ENCODE data around the gene UBR3.

Gene UBR3

DNA sequence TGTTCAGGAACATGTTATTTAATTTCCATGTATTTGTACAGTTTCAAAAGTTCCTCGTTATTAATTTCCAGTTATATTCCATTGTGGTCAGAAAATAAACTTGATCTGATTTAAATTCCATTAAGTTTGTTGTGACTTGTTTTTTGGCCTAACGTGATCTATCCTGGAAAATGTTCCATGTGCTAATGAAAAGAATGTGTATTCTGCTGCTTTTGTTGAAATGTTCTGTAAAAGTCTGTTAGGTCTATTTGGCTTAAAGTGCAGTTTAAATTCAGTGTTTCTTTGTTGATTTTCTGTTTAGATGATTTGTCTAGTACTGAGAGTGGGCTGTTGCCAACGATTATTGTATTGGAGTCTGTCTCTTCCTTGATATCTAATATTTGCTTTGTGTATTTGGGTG, 148.0 kb downstream of the UBR3 start:
- no peak overlapping the region for H3K4me3 ChIP-seq (ENCODE audit: low read depth, low read length)
- DNase-seq (ENCODE audit: low read depth): no peak
- TF ChIP-seq CTCF (IDR thresholded peaks at IDR 0.05; ENCODE audit: insufficient read depth, low read depth, low read length, missing control alignments): no peak

- no peak for DNase-seq (ENCODE audit: low read depth)
- TF ChIP-seq CTCF (IDR thresholded peaks at IDR 0.05; ENCODE audit: insufficient read depth, low read depth, low read length, missing control alignments): no peak
- H3K4me3 ChIP-seq (ENCODE audit: low read depth, low read length): no peak overlapping the region
Observed at GRCh38 chr2:169976335-169976851, 149.1 kb downstream of the UBR3 start.

DNA sequence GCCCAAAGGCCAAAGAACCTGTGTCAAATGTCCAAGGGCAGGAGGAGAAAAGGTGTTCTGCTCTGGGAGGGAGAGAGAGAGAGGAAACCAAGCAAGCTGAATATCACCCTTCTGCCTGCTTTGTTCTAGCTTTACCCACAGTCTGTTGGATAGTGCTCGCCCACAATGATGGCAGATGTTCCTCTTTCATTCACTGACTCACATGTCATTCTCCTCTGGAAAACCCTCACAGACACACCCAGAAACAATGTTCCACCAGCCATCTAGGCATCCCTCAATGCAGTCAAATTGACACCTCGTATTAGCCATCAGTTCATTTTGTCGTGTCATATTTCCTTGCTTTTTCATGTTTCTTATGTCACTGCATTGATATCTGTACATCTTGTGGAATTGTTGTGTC, 150.3 kb downstream of the UBR3 start:
- no peak for DNase-seq (ENCODE audit: low read depth)
- no peak for TF ChIP-seq CTCF (IDR thresholded peaks at IDR 0.05; ENCODE audit: insufficient read depth, low read depth, low read length, missing control alignments)
- no peak overlapping the region for H3K4me3 ChIP-seq (ENCODE audit: low read depth, low read length)

- no peak for TF ChIP-seq CTCF (IDR thresholded peaks at IDR 0.05; ENCODE audit: insufficient read depth, low read depth, low read length, missing control alignments)
- DNase-seq (ENCODE audit: low read depth): no peak
- H3K4me3 ChIP-seq (ENCODE audit: low read depth, low read length): no peak overlapping the region
Observed at GRCh38 chr2:169978402-169979017, 151.3 kb downstream of the UBR3 start.

DNA sequence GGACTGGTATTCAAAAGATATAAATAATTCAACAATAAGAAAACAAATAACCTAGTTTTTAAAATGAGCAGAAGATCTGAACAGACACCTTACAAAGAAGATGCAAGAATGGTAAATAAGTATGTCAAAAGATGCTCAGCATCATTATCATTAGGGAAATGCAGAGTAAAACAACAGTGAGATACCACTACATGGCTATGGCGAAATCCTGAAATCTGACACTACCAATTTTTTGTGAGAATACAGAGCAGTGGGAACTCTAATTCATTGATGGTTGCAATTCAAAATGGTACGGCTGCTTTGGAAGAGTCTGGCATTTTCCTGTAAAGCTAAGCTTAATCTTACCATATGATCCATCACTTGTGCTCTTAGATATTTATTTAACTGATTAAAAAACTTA, 151.8 kb downstream of the UBR3 start:
- H3K4me3 ChIP-seq (ENCODE audit: low read depth, low read length): no peak overlapping the region
- TF ChIP-seq CTCF (IDR thresholded peaks at IDR 0.05; ENCODE audit: insufficient read depth, low read depth, low read length, missing control alignments): no peak
- DNase-seq (ENCODE audit: low read depth): no peak

DNA sequence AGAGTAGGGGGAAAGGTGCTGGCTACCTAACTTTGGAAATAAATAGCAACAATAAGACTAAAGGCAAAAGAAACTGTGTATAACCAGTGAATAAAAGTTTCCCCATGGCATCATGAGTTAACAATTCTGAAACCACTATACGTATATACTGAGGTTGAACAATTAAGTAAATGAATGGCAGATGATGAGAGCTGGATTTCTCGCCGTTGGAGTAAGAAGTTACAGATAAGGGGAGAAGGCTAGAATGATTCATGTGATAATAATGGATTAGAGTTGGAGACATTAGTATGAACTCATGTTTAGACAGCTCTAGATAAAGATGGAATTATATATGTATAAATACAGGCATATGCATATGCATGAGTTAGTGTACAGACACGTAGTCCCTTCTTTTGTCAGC, 152.7 kb downstream of the UBR3 start:
- H3K4me3 ChIP-seq (ENCODE audit: low read depth, low read length): no peak overlapping the region
- no peak for TF ChIP-seq CTCF (IDR thresholded peaks at IDR 0.05; ENCODE audit: insufficient read depth, low read depth, low read length, missing control alignments)
- no peak for DNase-seq (ENCODE audit: low read depth)

GRCh38 chr2:169980643-169981042, 153.4 kb downstream of the UBR3 start:
- no peak for DNase-seq (ENCODE audit: low read depth)
- TF ChIP-seq CTCF (IDR thresholded peaks at IDR 0.05; ENCODE audit: insufficient read depth, low read depth, low read length, missing control alignments): no peak
- no peak overlapping the region for H3K4me3 ChIP-seq (ENCODE audit: low read depth, low read length)
